ENCODE results near the gene CCDC154.
"Not testable (repeated sequence)": the region's sequence is repeated elsewhere in the genome, so short reads cannot be mapped to it uniquely, and the experiment has no call there.

CCDC154 gene

DNA sequence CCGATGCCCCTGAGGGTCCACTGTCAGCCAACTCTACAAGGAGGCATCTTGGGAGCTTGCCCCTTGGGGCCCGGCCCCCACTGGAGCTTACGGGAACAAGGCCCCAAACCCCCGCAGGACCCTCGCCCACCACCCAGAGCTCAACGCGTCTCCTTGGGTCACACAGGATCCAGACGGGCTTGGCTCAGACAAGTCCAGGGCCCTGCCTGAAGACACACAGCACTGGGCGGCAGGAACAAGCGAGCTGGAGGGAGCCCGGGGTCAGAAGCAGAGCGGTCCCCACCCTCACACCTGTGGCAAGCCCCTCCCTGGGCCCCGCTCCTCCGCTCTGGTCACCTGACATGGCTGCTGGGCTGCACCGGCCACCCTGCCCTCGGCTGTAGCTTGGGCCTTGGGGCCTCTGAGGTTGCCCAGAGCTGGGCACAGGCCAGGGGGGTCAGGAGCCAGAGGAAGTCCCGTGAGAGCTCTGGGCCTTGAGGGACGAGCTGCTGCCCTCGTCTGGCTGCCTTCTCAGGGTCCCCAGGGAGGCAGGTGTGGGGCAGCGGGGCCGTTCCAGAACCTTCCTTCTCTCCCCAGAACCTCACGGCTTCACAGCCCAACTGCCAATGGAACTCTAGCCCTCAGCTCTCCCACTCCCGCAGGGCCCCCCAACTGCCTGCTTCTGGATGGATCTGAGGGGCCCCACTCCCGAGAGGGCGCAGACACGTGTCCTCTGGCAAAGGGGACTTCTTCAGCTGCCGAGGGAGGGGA, at the start of gene CCDC154:
CCDC154 (minus strand) TSS at position 577 of the 750 bp plus-strand sequence; CDS start at position 343, 234 bp downstream.
- no peak for DNase-seq

GRCh38 chr16:1493746-1494094, 49.4 kb upstream of the CCDC154 start:
- DNase-seq = no peak

DNA sequence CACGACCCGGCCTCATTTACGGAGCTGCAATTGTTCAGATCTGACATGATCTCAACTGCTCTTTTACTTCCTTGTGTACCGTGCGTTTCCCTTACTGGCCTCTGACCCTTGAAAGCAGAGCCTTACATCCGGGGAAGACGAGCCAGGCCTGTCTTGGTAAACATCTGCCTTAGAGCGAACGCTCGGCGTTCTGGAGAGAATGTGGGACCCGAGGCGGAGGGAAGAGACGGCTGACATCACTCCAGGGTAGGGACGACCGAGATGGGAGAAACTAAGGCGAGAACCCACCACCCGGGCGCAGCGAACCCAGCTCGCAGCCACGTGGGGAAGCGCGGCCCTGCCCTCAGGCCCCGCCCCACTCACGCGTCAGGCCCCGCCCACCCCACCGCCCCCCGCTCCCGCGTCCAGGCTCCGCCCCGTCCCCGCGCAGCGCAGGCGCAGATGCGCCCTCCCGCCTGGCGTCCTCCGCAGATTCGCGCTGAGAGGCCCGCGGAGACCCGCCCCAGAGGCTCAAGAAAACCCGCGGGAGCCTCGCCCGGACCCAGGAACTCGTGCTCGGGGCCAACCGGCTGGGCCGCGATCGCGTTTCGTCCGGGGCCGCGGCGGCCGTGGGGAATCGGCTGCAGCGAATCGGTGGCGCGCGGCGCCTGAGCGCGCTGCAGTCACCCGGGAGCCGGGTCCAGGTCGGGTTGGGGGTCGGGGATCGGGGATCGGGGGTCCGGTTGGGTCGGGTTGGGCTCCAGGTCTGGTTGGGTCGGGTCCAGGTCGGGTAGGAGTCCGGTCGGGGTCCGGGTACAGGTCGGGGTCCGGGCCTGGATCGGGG, 48.8 kb upstream of the CCDC154 start, which contains the start of gene TELO2:
TELO2 (plus strand) TSS at position 438 of the 823 bp plus-strand sequence. CDS start 922 bp downstream, outside the sequence.
- DNase-seq = peak; percentile 90

- no peak for DNase-seq
These were observed 47.9 kb upstream of the CCDC154 start for GRCh38 chr16:1492082-1492922.

- no peak for DNase-seq
These were observed 47.0 kb upstream of the CCDC154 start for GRCh38 chr16:1491327-1491726.

- DNase-seq = no peak
These were observed 44.7 kb upstream of the CCDC154 start for GRCh38 chr16:1489077-1489476.

GRCh38 chr16:1488619-1489018, 44.3 kb upstream of the CCDC154 start, which contains the start of gene PTX4:
Gene PTX4, minus strand, starts transcription at chr16:1488944. Its CDS starts 35 bp downstream, at chr16:1488909.
- DNase-seq = no peak

DNA sequence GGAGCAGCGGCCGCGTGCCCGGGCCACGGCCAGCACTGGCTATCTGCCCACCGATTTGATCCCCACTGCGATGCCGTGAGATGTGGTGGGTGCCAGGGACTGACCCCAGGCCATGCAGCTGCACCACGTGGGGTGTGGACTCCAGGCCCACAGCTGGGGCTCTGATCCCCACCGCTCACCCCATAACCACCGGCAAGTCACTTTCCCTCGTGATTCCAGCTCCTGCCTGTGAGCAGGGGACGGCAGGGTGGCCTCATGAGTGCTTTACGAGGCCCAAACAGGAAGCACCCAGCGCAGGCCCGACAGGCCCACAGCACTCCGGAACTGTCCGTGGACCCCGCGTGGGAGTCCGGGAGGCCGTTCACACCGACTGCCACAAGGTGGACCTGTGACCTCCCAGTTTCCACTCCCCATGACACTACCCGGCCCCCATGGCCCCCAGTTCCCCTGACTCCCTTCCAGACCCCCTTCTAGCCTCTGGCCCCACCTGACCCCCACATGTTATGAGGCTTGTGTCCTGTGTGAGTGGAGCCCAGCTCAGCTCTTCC, 43.8 kb upstream of the CCDC154 start:
- DNase-seq = no peak

GRCh38 chr16:1487395-1488053, 43.2 kb upstream of the CCDC154 start:
- no peak for DNase-seq

GRCh38 chr16:1486551-1487390, 42.4 kb upstream of the CCDC154 start:
- no peak for DNase-seq

GRCh38 chr16:1485847-1486496, 41.6 kb upstream of the CCDC154 start:
- DNase-seq = no peak

DNA sequence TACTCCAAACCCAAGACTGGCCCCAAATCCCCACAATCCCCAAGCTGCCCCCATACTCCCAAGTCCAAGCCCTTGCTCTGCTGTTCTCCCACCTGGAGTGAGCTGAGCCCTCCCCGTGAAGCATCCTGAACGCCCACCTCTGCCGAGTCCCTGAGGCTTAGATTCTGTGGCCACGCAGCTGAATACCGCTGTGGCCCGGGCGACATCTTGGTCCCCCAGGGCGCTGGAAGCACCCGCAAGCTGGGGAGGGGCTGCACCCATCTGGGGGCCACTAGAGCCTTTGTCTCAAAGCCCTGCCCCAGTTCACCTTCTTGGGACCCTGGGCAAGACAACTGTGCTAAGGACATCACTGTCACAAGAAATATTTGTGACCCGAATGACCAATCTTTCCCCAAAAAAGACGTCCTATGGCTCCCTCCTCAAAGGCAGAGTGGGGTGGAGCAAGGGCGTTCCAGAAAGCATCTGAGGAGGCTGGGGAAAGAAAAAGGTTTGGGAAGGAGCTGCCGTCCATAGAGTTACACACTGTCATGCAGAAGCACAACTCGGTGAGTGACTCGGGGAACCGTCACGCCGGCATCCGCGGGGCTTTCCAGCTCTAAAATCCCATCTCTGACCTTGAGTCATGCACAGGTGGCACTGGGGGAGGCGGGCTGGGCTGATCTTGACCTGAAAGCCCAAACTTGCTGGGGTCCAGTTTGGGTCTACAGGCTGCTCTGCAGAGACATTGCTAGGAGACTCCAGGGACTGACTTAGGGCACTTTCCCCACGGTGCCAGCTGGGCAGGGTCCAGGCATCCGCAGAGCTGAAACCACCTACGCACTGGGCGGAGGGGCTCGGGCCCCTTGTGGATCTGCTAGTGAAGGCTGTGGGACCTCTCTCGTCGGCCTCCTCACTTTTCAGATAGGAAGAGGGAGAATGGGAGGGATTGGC, 37.8 kb upstream of the CCDC154 start:
- DNase-seq = no peak

GRCh38 chr16:1478937-1479336, 34.6 kb upstream of the CCDC154 start:
- DNase-seq = not testable (repeated sequence)

- no peak for DNase-seq
These were observed 32.7 kb upstream of the CCDC154 start for GRCh38 chr16:1477033-1477432.

DNA sequence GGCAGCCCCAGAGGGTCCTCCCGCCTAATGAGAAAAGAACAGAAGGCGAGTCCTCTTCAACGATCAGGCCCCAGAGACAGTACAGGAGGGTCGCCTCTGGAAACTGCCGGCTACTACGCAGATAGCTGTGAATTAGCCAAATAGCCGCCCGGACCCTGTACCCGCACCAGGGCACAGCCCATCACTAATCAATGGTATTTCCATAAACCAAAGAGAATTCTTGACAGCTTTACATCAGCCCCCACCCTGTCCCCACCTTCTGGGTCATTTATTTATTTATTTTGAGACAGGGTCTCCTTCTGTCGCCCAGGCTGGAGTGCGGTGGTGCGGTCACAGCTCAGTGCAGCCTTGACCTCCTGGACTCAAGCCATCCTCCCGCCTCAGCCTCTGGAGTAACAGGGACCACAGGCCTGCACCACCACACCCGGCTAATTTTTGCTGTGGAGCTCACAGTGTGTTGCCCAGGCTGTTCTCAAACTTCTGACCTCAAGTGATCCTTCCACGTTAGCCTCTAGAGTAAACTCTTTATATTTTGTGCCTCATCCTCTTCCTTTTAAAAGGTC, 31.3 kb upstream of the CCDC154 start:
- no peak for DNase-seq

GRCh38 chr16:1474796-1475551, 30.6 kb upstream of the CCDC154 start, which contains the start of gene CLCN7:
Gene CLCN7, minus strand, starts transcription at chr16:1475028. Its CDS starts 54 bp downstream, at chr16:1474974.
- DNase-seq = peak; percentile 87

DNA sequence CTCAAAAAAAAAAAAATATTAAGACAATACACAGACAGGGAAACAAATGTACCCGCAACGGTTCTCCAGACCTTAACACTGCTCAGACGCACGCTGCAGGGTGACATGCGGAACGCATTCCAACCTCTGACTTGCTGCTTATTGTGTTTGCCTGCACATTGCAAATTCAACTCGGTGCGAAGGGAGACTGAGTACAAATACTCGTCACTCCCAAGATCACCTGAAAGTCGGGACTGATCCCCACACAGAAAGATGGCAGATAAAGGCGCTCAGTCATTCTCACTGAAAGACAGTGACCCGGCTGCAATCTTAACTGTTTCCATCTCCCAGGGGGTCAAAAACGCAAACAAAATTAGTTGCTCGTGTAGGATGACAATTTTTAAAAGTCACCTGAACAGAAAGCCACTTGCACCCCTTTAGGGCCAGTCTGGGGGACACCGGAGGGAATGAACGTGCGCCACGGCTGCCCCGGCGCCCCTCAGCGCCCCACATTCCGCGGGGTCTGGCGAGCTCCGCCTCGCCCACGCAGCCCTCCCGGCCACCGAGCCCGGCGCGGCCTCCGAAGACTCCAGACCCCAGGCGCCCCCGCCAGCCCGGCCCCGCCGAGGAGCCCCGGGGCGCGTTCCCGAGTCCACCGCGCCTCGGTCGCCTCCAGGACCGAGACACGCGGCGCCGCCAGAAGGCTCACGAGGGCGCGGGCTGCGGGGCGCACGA, 29.9 kb upstream of the CCDC154 start:
- no peak for DNase-seq

All from CD4-positive, alpha-beta T cell treated with Interleukin-12 subunit alpha and Interleukin-12 subunit beta, for 1 hour (primary cell).